Neural progenitor cell (in vitro differentiated cells): ENCODE measurements around the gene TYMP.

ENCODE experiments used
- CTCF ChIP-seq: fragments of 200-600 bp; sonication (generic); IDR thresholded peaks from 2 replicates; pipeline ENCODE4 v1.5.1; 2017; ENCODE audit warnings: antibody characterized with exemption, mild to moderate bottlenecking
- EZH2 ChIP-seq: fragments of 200-600 bp; sonication (generic); IDR thresholded peaks from 2 replicates; pipeline ENCODE4 v1.6.1; 2017; ENCODE audit warnings: antibody characterized with exemption, mild to moderate bottlenecking, moderate library complexity
- EZH2phosphoT487 ChIP-seq: fragments of 200-600 bp; sonication (generic); IDR thresholded peaks from 2 replicates; pipeline ENCODE4 v1.6.1; 2017; ENCODE audit warnings: antibody characterized with exemption

GRCh38 chr22:50569041-50569459 lies 39.2 kb upstream of the TYMP start:
- TF ChIP-seq CTCF, result no peak
- no peak for TF ChIP-seq EZH2phosphoT487
- TF ChIP-seq EZH2, result no peak
